ENCODE data around the gene LPP.

DNA sequence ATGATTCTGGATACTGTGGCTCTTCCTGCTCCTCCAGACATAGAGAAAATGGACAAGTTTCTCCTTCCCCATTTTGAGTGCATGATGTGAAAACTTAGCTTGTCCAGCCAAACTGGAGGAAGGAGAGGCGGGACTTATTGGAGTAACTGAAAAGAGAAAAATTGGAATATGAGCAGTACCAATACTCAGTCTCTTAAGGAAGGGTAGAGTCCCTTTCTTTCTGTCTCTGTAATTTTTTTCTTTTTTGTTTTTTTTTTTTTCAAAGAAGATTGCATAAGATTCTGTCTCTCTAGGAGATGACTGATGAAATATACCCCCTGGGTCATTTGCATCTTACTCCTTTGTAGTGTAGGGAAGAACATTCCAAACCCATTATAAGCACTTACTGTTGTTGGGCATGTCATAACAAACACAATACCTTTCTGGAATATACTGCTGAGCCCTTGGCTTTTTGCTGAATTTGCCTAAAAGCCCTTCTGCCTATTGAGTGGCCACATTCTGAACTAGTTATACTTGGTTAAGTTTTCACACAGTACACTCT, 519.8 kb downstream of the LPP start:
- TF ChIP-seq CTCF (IDR thresholded peaks at IDR 0.05 in 2 of 3, conservative IDR thresholded peaks at IDR 0.05 in 1 of 3; ENCODE audit: insufficient read depth in 2 of 3, low read depth in 1 of 3, low read length in 3 of 3) (no peak), ZNF12 (CRISPR knock-in tag; IDR thresholded peaks at IDR 0.05) (no peak), POLR3G (IDR thresholded peaks at IDR 0.05; ENCODE audit: extremely low read depth, insufficient read length, insufficient replicate concordance) (no peak), LARP7 (IDR thresholded peaks at IDR 0.05) (no peak), NFE2L1 (tag; IDR thresholded peaks at IDR 0.05; ENCODE audit: borderline replicate concordance, low read depth) (no peak), SPI1 (IDR thresholded peaks at IDR 0.05; ENCODE audit: borderline replicate concordance, low read depth, low read length) (no peak), SRSF1 (IDR thresholded peaks at IDR 0.05; ENCODE audit: low read depth, low read length) (no peak)
- TF ChIP-seq, protein P1, sequence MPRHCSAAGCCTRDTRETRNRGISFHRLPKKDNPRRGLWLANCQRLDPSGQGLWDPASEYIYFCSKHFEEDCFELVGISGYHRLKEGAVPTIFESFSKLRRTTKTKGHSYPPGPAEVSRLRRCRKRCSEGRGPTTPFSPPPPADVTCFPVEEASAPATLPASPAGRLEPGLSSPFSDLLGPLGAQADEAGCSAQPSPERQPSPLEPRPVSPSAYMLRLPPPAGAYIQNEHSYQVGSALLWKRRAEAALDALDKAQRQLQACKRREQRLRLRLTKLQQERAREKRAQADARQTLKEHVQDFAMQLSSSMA (CRISPR knock-in tag; IDR thresholded peaks at IDR 0.05): no peak
- TF ChIP-seq, protein P2, sequence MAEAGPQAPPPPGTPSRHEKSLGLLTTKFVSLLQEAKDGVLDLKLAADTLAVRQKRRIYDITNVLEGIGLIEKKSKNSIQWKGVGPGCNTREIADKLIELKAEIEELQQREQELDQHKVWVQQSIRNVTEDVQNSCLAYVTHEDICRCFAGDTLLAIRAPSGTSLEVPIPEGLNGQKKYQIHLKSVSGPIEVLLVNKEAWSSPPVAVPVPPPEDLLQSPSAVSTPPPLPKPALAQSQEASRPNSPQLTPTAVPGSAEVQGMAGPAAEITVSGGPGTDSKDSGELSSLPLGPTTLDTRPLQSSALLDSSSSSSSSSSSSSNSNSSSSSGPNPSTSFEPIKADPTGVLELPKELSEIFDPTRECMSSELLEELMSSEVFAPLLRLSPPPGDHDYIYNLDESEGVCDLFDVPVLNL (CRISPR knock-in tag; IDR thresholded peaks at IDR 0.05; ENCODE audit: low read depth): no peak
- TF ChIP-seq, protein P3, sequence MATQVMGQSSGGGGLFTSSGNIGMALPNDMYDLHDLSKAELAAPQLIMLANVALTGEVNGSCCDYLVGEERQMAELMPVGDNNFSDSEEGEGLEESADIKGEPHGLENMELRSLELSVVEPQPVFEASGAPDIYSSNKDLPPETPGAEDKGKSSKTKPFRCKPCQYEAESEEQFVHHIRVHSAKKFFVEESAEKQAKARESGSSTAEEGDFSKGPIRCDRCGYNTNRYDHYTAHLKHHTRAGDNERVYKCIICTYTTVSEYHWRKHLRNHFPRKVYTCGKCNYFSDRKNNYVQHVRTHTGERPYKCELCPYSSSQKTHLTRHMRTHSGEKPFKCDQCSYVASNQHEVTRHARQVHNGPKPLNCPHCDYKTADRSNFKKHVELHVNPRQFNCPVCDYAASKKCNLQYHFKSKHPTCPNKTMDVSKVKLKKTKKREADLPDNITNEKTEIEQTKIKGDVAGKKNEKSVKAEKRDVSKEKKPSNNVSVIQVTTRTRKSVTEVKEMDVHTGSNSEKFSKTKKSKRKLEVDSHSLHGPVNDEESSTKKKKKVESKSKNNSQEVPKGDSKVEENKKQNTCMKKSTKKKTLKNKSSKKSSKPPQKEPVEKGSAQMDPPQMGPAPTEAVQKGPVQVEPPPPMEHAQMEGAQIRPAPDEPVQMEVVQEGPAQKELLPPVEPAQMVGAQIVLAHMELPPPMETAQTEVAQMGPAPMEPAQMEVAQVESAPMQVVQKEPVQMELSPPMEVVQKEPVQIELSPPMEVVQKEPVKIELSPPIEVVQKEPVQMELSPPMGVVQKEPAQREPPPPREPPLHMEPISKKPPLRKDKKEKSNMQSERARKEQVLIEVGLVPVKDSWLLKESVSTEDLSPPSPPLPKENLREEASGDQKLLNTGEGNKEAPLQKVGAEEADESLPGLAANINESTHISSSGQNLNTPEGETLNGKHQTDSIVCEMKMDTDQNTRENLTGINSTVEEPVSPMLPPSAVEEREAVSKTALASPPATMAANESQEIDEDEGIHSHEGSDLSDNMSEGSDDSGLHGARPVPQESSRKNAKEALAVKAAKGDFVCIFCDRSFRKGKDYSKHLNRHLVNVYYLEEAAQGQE (IDR thresholded peaks at IDR 0.05; ENCODE audit: borderline replicate concordance): no peak
- TF ChIP-seq, protein P3 (CRISPR knock-in tag; IDR thresholded peaks at IDR 0.05; ENCODE audit: low read depth): no peak

Measured in K562 (cell line).